Transverse colon (tissue), 4 donors: ENCODE data around the gene RPL5. TPM values are rescaled to one million over a fixed set of nuclear protein-coding genes. Genes with fewer than 3 reads are reported as not detected.

Source experiments
- DNase-seq: peaks from one replicate; pipeline ENCODE4 v3.0.0-alpha.2; 2019
- H3K27ac ChIP-seq, 4 donors: fragments of 200-600 bp; sonication (generic); 2 replicates each; pipeline ENCODE4 v1.5.1; 2016 to 2018; ENCODE audit warnings: inconsistent platforms in 4 of 4
- H3K27me3 ChIP-seq: fragments of 200-600 bp; sonication (generic); 2 replicates; pipeline ENCODE4 v1.5.1; 2017; ENCODE audit warnings: inconsistent platforms
- H3K36me3 ChIP-seq, 4 donors: fragments of 200-600 bp; sonication (generic); 2 replicates each; pipeline ENCODE4 v1.5.1; 2017 to 2019; ENCODE audit warnings: inconsistent platforms in 4 of 4
- H3K4me1 ChIP-seq, 4 donors: fragments of 200-600 bp; sonication (generic); 2 replicates each; pipeline ENCODE4 v1.5.1; 2017 to 2020; ENCODE audit warnings: inconsistent platforms in 4 of 4
- H3K4me3 ChIP-seq, 4 donors: fragments of 200-600 bp; sonication (generic); 1 replicate in 1 of 4; 2 replicates in 3 of 4; pipeline versions ENCODE4 v1.5.1 to v1.6.1; 2017 to 2019; ENCODE audit warnings: inconsistent platforms in 4 of 4
- H3K9me3 ChIP-seq, 2 donors: fragments of 200-600 bp; sonication (generic); 2 replicates each; pipeline ENCODE4 v1.5.1; 2017 to 2019; ENCODE audit warnings: inconsistent platforms in 2 of 2
- CTCF ChIP-seq, 5 experiments: fragments of 200-600 bp in 3 of 5; fragments of 450-650 bp in 2 of 5; sonication (generic) in 3 of 5; IDR thresholded peaks; 1 replicate in 2 of 5; 2 replicates in 3 of 5; pipeline ENCODE4 v1.5.1; 2016 to 2017; ENCODE audit warnings: antibody characterized with exemption in 5 of 5, inconsistent platforms in 3 of 5, mild to moderate bottlenecking in 2 of 5, moderate library complexity in 1 of 5
- EP300 ChIP-seq: sonication (generic); formaldehyde crosslinking; IDR thresholded peaks from one replicate; pipeline ENCODE4 v1.6.1; 2017; ENCODE audit warnings: antibody characterized with exemption, low read depth
- POLR2A ChIP-seq: fragments of 450-650 bp; IDR thresholded peaks from one replicate; pipeline ENCODE4 v1.6.1; 2016; ENCODE audit warnings: antibody characterized with exemption, mild to moderate bottlenecking, moderate library complexity
- POLR2AphosphoS5 ChIP-seq, 3 donors: sonication (generic); formaldehyde crosslinking; IDR thresholded peaks; one replicate each; pipeline ENCODE4 v1.6.1; 2016; ENCODE audit warnings: antibody characterized with exemption in 3 of 3
- WGBS, 2 donors: methylation state at CpG; one replicate each; pipeline ENCODE4 v1.1.5; 2018; ENCODE audit warnings: low coverage in 1 of 2; 5-methylcytosine and 5-hydroxymethylcytosine counted together
- in situ Hi-C, 4 donors: fragments of 200-750 bp; cut with MboI; loops; one replicate each; pipeline versions ENCODE4 v1.15.0 to v1.15.1; 2017; ENCODE audit warnings: low sequenced_read_pairs in 3 of 4, low pct_ligation_motif_present in 1 of 4, low pct_unique_long_range_greater_than_20kb in 1 of 4
- intact Hi-C: fragments of 100-400 bp; cut with DNase I; formaldehyde crosslinking; loops from one replicate; pipeline ENCODE4 v1.15.1; 2023; ENCODE audit warnings: low total_unique reads
- total RNA-seq, 4 donors: library from RNA; depleted of rRNA; stranded (reverse); fragments of >200 nt; gene quantifications; one replicate each; pipeline ENCODE4 v1.1.0, GENCODE V29; 2016

Gene RPL5
- total RNA-seq, 4 donors from 2014 or later, result 360 to 1,369 (median 1,157) TPM

GRCh38 chr1:92792340-92792782, 39.5 kb upstream of the RPL5 start:
- intact Hi-C loops, result no loop called here
- DNase-seq, result no peak
- Histone ChIP-seq H3K9me3 (no peaks in the 10 kb centered on the region), H3K36me3 (no peaks in the 10 kb centered on the region), H3K27me3 (no peaks in the 10 kb centered on the region), H3K4me3 (no peak overlapping the region), H3K27ac (no peak overlapping the region), H3K4me1 (peaks cover 0 to 4% (median 0%) of the 10 kb centered on the region in 4 donors)
- TF ChIP-seq EP300, result no peak
- no peak for TF ChIP-seq CTCF (IDR thresholded peaks at IDR 0.05)
- in situ Hi-C loops, result no loop called here
- 40 to 65% methylated on average over 3 of the region's 3 CpGs for WGBS, 2 donors

GRCh38 chr1:92795166-92795565, 36.7 kb upstream of the RPL5 start:
- no peak for DNase-seq
- intact Hi-C loops, result no loop called here
- in situ Hi-C loops, result no loop called here
- TF ChIP-seq POLR2A, result no peak
- TF ChIP-seq CTCF (IDR thresholded peaks at IDR 0.05), result no peak
- TF ChIP-seq POLR2AphosphoS5 (IDR thresholded peaks at IDR 0.05), result no peak
- no peak for TF ChIP-seq EP300
- Histone ChIP-seq H3K9me3 (no peaks in the 10 kb centered on the region), H3K4me1 (peaks cover 0 to 4% (median 0%) of the 10 kb centered on the region in 4 donors), H3K27ac (no peak overlapping the region), H3K36me3 (no peaks in the 10 kb centered on the region), H3K4me3 (no peak overlapping the region), H3K27me3 (no peaks in the 10 kb centered on the region)
- WGBS, 2 donors, result 94 to 95% methylated on average over 4 of the region's 4 CpGs

- Histone ChIP-seq H3K27me3 (no peaks in the 10 kb centered on the region), H3K27ac (no peak overlapping the region), H3K4me1 (no peaks in the 10 kb centered on the region), H3K4me3 (no peak overlapping the region), H3K36me3 (no peaks in the 10 kb centered on the region), H3K9me3 (no peaks in the 10 kb centered on the region)
- DNase-seq, result no peak
- TF ChIP-seq POLR2A, result no peak
- in situ Hi-C loops (no loop called here), intact Hi-C loops (no loop called here)
Measured at GRCh38 chr1:92797297-92797696, 34.5 kb upstream of the RPL5 start.

- Histone ChIP-seq H3K36me3 (no peaks in the 10 kb centered on the region), H3K4me1 (no peaks in the 10 kb centered on the region), H3K27ac (no peak overlapping the region), H3K9me3 (no peaks in the 10 kb centered on the region), H3K4me3 (no peak overlapping the region), H3K27me3 (no peaks in the 10 kb centered on the region)
- no peak for DNase-seq
- WGBS, 2 donors, result 70 to 81% methylated on average over 1 of the region's 1 CpG
- in situ Hi-C loops, result no loop called here
- intact Hi-C loops, result no loop called here
- TF ChIP-seq EP300, result no peak
- no peak for TF ChIP-seq CTCF (IDR thresholded peaks at IDR 0.05)
- TF ChIP-seq POLR2AphosphoS5 (IDR thresholded peaks at IDR 0.05), result no peak
- no peak for TF ChIP-seq POLR2A
Measured at GRCh38 chr1:92797961-92798360, 33.9 kb upstream of the RPL5 start.

- in situ Hi-C loops, result loop anchor here in 1 of 4 donors (25.0 kb wide), 1 partner anchor 491 kb away; no protein-coding TSS in a partner anchor
- H3K4me1 ChIP-seq, result peaks cover 0 to 11% (median 5%) of the 10 kb centered on the region in 4 donors
- intact Hi-C loops, result no loop called here
- no peaks in the 10 kb centered on the region for H3K27me3 ChIP-seq
- DNase-seq, result no peak
- H3K9me3 ChIP-seq, result no peaks in the 10 kb centered on the region
- no peak overlapping the region for H3K27ac ChIP-seq
- H3K4me3 ChIP-seq, result no peak overlapping the region
- TF ChIP-seq CTCF (IDR thresholded peaks at IDR 0.05) (no peak), POLR2AphosphoS5 (IDR thresholded peaks at IDR 0.05) (no peak)
- 93 to 100% methylated on average over 3 to 7 of the region's 7 CpGs for WGBS, 2 donors
- no peaks in the 10 kb centered on the region for H3K36me3 ChIP-seq
Measured at GRCh38 chr1:92803140-92803887, 28.5 kb upstream of the RPL5 start.
